Endothelial cell of umbilical vein (primary cell): ENCODE results near the gene ELOVL6. TPM values are rescaled to one million over a fixed set of nuclear protein-coding genes. Genes with fewer than 3 reads are reported as not detected.

Experiments
- BruUV-seq: library from RNA; stranded (reverse); fragments of 400-500 nt; replicated peaks from 2 replicates; lab custom pipeline; 2021; lab: Mats Ljungman, UMichigan
- CTCF ChIA-PET: fragments of 300-600, 350-600 bp; sonication (Branson Sonifier 250); formaldehyde crosslinking; loops from one replicate; lab custom pipeline; 2021; ENCODE audit warnings: antibody characterized with exemption, inconsistent platforms; lab: Charles Lee
- POLR2A ChIA-PET: fragments of 300-600, 350-600 bp; sonication (Branson Sonifier 250); formaldehyde crosslinking; loops from one replicate; lab custom pipeline; 2021; ENCODE audit warnings: antibody characterized with exemption, inconsistent platforms; lab: Charles Lee
- DNase-seq: peaks from one replicate; pipeline ENCODE4 v3.0.0-alpha.2; 2011; ENCODE audit warnings: low read depth, low spot score
- FAIRE-seq: peaks from 2 replicates; lab custom pipeline; 2011; peaks lifted over from hg19 to GRCh38; lab: Jason Lieb, UNC
- H2AFZ ChIP-seq: 2 replicates; pipeline ENCODE4 v1.6.0; 2012; ENCODE audit warnings: low read depth, low read length, control low read depth, inconsistent platforms
- H3K27ac ChIP-seq: 2 replicates; pipeline ENCODE4 v1.5.1; 2011; ENCODE audit warnings: low read depth, mild to moderate bottlenecking, control low read depth, low read length, moderate library complexity; ENCODE audit not compliant: insufficient read depth
- H3K27me3 ChIP-seq, 2 experiments: 2 replicates each; pipeline versions ENCODE4 v1.6.0 to v1.6.1; 2011; ENCODE audit warnings: low read length in 2 of 2, mixed read lengths in 1 of 2; ENCODE audit not compliant: control insufficient read depth in 2 of 2, insufficient read depth in 2 of 2
- H3K36me3 ChIP-seq, 2 experiments: 2 replicates in 1 of 2; 3 replicates in 1 of 2; pipeline ENCODE4 v1.5.1; 2011; ENCODE audit warnings: low read length in 2 of 2, mild to moderate bottlenecking in 1 of 2, moderate library complexity in 1 of 2; ENCODE audit not compliant: control insufficient read depth in 2 of 2, insufficient read depth in 2 of 2; ENCODE audit errors: extremely low read depth in 1 of 2
- H3K4me1 ChIP-seq: 3 replicates; pipeline ENCODE4 v1.5.1; 2011; ENCODE audit warnings: mild to moderate bottlenecking, low read length; ENCODE audit not compliant: control insufficient read depth, insufficient read depth; ENCODE audit errors: extremely low read depth
- H3K4me2 ChIP-seq: 2 replicates; pipeline ENCODE4 v1.6.1; 2011; ENCODE audit warnings: low read length, control low read depth, mixed read lengths; ENCODE audit not compliant: insufficient read depth
- H3K4me3 ChIP-seq, 3 experiments: fragments of 200-600 bp in 1 of 3; sonication (generic), shearing (Covaris generic) in 1 of 3; replicated peaks in 1 of 3; 2 replicates each; pipeline ENCODE4 v1.5.1; 2011 to 2016; ENCODE audit warnings: control low read depth in 3 of 3, low read length in 3 of 3, mild to moderate bottlenecking in 2 of 3, inconsistent platforms in 1 of 3, low read depth in 1 of 3, moderate library complexity in 1 of 3; ENCODE audit not compliant: insufficient read depth in 1 of 3
- H3K79me2 ChIP-seq: 2 replicates; pipeline ENCODE4 v1.6.0; 2012; ENCODE audit warnings: low read length, inconsistent platforms; ENCODE audit not compliant: control insufficient read depth, insufficient read depth
- H3K9ac ChIP-seq: replicated peaks from 2 replicates; pipeline ENCODE3; 2011; ENCODE audit warnings: low read length, control low read depth; ENCODE audit not compliant: insufficient read depth; ENCODE audit errors: extremely low read depth
- H3K9me1 ChIP-seq: replicated peaks from 3 replicates; pipeline ENCODE4 v1.6.0; 2011; ENCODE audit warnings: mild to moderate bottlenecking, low read length; ENCODE audit not compliant: control insufficient read depth, insufficient read depth; ENCODE audit errors: extremely low read depth
- H3K9me3 ChIP-seq: replicated peaks from 2 replicates; pipeline ENCODE4 v1.5.1; 2012; ENCODE audit warnings: low read length, inconsistent platforms; ENCODE audit not compliant: control insufficient read depth, insufficient read depth
- H4K20me1 ChIP-seq: replicated peaks from 2 replicates; pipeline ENCODE3; 2011; ENCODE audit warnings: mild to moderate bottlenecking, low read length; ENCODE audit not compliant: control insufficient read depth, insufficient read depth; ENCODE audit errors: extremely low read depth
- EZH2 ChIP-seq: IDR thresholded peaks from 2 replicates; pipeline ENCODE4 v1.6.1; 2012; ENCODE audit warnings: borderline replicate concordance, low read depth, mild to moderate bottlenecking, moderate library complexity, low read length, inconsistent platforms; ENCODE audit not compliant: severe bottlenecking
- FOS ChIP-seq: IDR thresholded peaks from 2 replicates; pipeline ENCODE4 v1.6.1; 2011; ENCODE audit warnings: mild to moderate bottlenecking, low read length, moderate library complexity, borderline replicate concordance; ENCODE audit not compliant: insufficient read depth
- GATA2 ChIP-seq: IDR thresholded peaks from 2 replicates; pipeline ENCODE4 v1.7.0; 2011; ENCODE audit warnings: low read depth, mild to moderate bottlenecking, moderate library complexity, mixed read lengths, low read length; ENCODE audit not compliant: insufficient read length, insufficient read depth
- JUN ChIP-seq: IDR thresholded peaks from 2 replicates; pipeline ENCODE4 v1.6.1; 2011; ENCODE audit warnings: borderline replicate concordance, low read depth; ENCODE audit not compliant: insufficient read length, insufficient read depth
- MYC ChIP-seq: IDR thresholded peaks from one replicate; pipeline ENCODE4 v1.6.1; 2011; ENCODE audit warnings: mild to moderate bottlenecking, low read depth, low read length
- POLR2A ChIP-seq: IDR thresholded peaks from 2 replicates; pipeline ENCODE4 v1.6.1; 2012; ENCODE audit warnings: low read depth, mild to moderate bottlenecking, control low read depth, low read length
- POLR2AphosphoS5 ChIP-seq: IDR thresholded peaks from 2 replicates; pipeline ENCODE4 v1.6.1; 2012; ENCODE audit warnings: low read depth, mild to moderate bottlenecking, control low read depth, low read length, moderate library complexity; ENCODE audit not compliant: insufficient read depth
- dilution Hi-C: fragments of 300-500 bp; cut with MboI; formaldehyde crosslinking; loops from one replicate; pipeline ENCODE4 v1.15.0; 2019; ENCODE audit warnings: low sequenced_read_pairs; ENCODE audit not compliant: extremely low pct_ligation_motif_present
- intact Hi-C: fragments of 100-400 bp; cut with micrococcal nuclease; formaldehyde crosslinking; loops from one replicate; pipeline ENCODE4 v1.10.0; 2022
- polyA plus RNA-seq, 4 experiments: library from polyadenylated mRNA; depleted of rRNA in 3 of 4; stranded (reverse) in 3 of 4; unstranded in 1 of 4; fragments of >200 nt; gene quantifications; 2 replicates each; pipeline versions ENCODE4 v1.2.1 to v1.2.3, GENCODE V29; 2011 to 2012; ENCODE audit warnings: missing spikeins in 1 of 4
- total RNA-seq: library from RNA; stranded (reverse); gene quantifications from 2 replicates; pipeline ENCODE4 v1.2.3, GENCODE V29; 2021
- TF ChIP-seq, protein P1 (sequence below), 2 donors: IDR thresholded peaks; 1 replicate in 1 of 2; 2 replicates in 1 of 2; pipeline ENCODE4 v1.5.1; 2011; ENCODE audit warnings: low read length in 2 of 2, mild to moderate bottlenecking in 2 of 2, moderate library complexity in 2 of 2, control low read depth in 1 of 2, inconsistent platforms in 1 of 2, low read depth in 1 of 2; ENCODE audit not compliant: insufficient read depth in 1 of 2; ENCODE audit errors: extremely low read depth in 1 of 2
- TF ChIP-seq, protein P2 (sequence below): IDR thresholded peaks from 2 replicates; pipeline ENCODE4 v1.6.1; 2011; ENCODE audit not compliant: insufficient read depth, insufficient read length

Gene ELOVL6
- total and polyA plus RNA-seq, 2 donors (not counting 3 experiments of a cell fraction or from before 2014, with no cell fraction given) = 6.4 to 26.1 TPM

DNA sequence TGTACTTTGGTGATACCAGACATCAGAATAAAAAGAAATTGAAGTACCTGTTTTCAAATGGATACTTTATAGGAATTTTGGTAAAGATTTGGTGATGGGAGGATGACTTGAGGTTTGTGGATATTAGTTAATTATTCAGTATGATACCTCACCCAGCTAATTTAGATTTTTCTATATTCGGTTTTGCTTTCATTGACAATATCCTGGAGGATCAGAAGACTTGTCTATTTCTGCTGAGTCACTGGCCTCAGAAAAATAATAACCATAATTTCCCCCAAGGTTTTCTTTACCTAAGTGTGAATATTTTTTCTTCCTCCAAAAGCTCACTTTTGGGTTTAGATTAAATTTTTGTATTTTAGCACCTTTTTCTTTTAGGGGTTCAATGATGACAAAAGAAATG, 185.5 kb downstream of the ELOVL6 start:
- Histone ChIP-seq H3K27me3 (peaks cover 0 to 3% of the 10 kb centered on the region in 2 experiments), H3K9me1 (no peaks in the 10 kb centered on the region), H3K27ac (no peak overlapping the region), H4K20me1 (no peaks in the 10 kb centered on the region), H3K4me3 (no peak overlapping the region), H2AFZ (no peak overlapping the region), H3K79me2 (no peaks in the 10 kb centered on the region), H3K9me3 (no peaks in the 10 kb centered on the region), H3K4me1 (no peaks in the 10 kb centered on the region), H3K36me3 (no peaks in the 10 kb centered on the region), H3K4me2 (no peak overlapping the region), H3K9ac (no peak overlapping the region)
- FAIRE-seq (no peak), DNase-seq (no peak)
- dilution Hi-C loops = no loop called here
- CTCF ChIA-PET = interaction anchor here (1.3 to 1.7 kb wide), 2 partner anchors 14 to 504 kb away, joined by 4 to 6 read pairs; no protein-coding TSS in a partner anchor
- no TSS peak for BruUV-seq
- TF ChIP-seq, protein P1, sequence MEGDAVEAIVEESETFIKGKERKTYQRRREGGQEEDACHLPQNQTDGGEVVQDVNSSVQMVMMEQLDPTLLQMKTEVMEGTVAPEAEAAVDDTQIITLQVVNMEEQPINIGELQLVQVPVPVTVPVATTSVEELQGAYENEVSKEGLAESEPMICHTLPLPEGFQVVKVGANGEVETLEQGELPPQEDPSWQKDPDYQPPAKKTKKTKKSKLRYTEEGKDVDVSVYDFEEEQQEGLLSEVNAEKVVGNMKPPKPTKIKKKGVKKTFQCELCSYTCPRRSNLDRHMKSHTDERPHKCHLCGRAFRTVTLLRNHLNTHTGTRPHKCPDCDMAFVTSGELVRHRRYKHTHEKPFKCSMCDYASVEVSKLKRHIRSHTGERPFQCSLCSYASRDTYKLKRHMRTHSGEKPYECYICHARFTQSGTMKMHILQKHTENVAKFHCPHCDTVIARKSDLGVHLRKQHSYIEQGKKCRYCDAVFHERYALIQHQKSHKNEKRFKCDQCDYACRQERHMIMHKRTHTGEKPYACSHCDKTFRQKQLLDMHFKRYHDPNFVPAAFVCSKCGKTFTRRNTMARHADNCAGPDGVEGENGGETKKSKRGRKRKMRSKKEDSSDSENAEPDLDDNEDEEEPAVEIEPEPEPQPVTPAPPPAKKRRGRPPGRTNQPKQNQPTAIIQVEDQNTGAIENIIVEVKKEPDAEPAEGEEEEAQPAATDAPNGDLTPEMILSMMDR (IDR thresholded peaks at IDR 0.05; ENCODE audit: extremely low read depth in 1 of 2, insufficient read depth in 1 of 2, low read depth in 1 of 2, low read length in 2 of 2) = no peak
- TF ChIP-seq POLR2AphosphoS5 (no peak), EZH2 (no peak), FOS (no peak), MYC (no peak), POLR2A (no peak), JUN (no peak), GATA2 (no peak)
- TF ChIP-seq, protein P2, sequence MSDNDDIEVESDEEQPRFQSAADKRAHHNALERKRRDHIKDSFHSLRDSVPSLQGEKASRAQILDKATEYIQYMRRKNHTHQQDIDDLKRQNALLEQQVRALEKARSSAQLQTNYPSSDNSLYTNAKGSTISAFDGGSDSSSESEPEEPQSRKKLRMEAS = no peak
- intact Hi-C loops = no loop called here
- POLR2A ChIA-PET = no interaction called here
